Endothelial cell of umbilical vein (primary cell): Measurements from ENCODE around the gene CALD1. TPM values are rescaled to one million over a fixed set of nuclear protein-coding genes. Genes with fewer than 3 reads are reported as not detected.

ENCODE experiments used
- BruUV-seq: library from RNA; stranded (reverse); fragments of 400-500 nt; replicated peaks from 2 replicates; lab custom pipeline; 2021; lab: Mats Ljungman, UMichigan
- CTCF ChIA-PET: fragments of 300-600, 350-600 bp; sonication (Branson Sonifier 250); formaldehyde crosslinking; loops from one replicate; lab custom pipeline; 2021; ENCODE audit warnings: antibody characterized with exemption, inconsistent platforms; lab: Charles Lee
- POLR2A ChIA-PET: fragments of 300-600, 350-600 bp; sonication (Branson Sonifier 250); formaldehyde crosslinking; loops from one replicate; lab custom pipeline; 2021; ENCODE audit warnings: antibody characterized with exemption, inconsistent platforms; lab: Charles Lee
- DNase-seq: peaks from one replicate; pipeline ENCODE4 v3.0.0-alpha.2; 2011; ENCODE audit warnings: low read depth, low spot score
- FAIRE-seq: peaks from 2 replicates; lab custom pipeline; 2011; peaks lifted over from hg19 to GRCh38; lab: Jason Lieb, UNC
- H2AFZ ChIP-seq: 2 replicates; pipeline ENCODE4 v1.6.0; 2012; ENCODE audit warnings: low read depth, low read length, control low read depth, inconsistent platforms
- H3K27ac ChIP-seq: 2 replicates; pipeline ENCODE4 v1.5.1; 2011; ENCODE audit warnings: low read depth, mild to moderate bottlenecking, control low read depth, low read length, moderate library complexity; ENCODE audit not compliant: insufficient read depth
- H3K27me3 ChIP-seq, 2 experiments: 2 replicates each; pipeline versions ENCODE4 v1.6.0 to v1.6.1; 2011; ENCODE audit warnings: low read length in 2 of 2, mixed read lengths in 1 of 2; ENCODE audit not compliant: control insufficient read depth in 2 of 2, insufficient read depth in 2 of 2
- H3K36me3 ChIP-seq, 2 experiments: 2 replicates in 1 of 2; 3 replicates in 1 of 2; pipeline ENCODE4 v1.5.1; 2011; ENCODE audit warnings: low read length in 2 of 2, mild to moderate bottlenecking in 1 of 2, moderate library complexity in 1 of 2; ENCODE audit not compliant: control insufficient read depth in 2 of 2, insufficient read depth in 2 of 2; ENCODE audit errors: extremely low read depth in 1 of 2
- H3K4me1 ChIP-seq: 3 replicates; pipeline ENCODE4 v1.5.1; 2011; ENCODE audit warnings: mild to moderate bottlenecking, low read length; ENCODE audit not compliant: control insufficient read depth, insufficient read depth; ENCODE audit errors: extremely low read depth
- H3K4me2 ChIP-seq: 2 replicates; pipeline ENCODE4 v1.6.1; 2011; ENCODE audit warnings: low read length, control low read depth, mixed read lengths; ENCODE audit not compliant: insufficient read depth
- H3K4me3 ChIP-seq, 3 experiments: fragments of 200-600 bp in 1 of 3; sonication (generic), shearing (Covaris generic) in 1 of 3; replicated peaks in 1 of 3; 2 replicates each; pipeline ENCODE4 v1.5.1; 2011 to 2016; ENCODE audit warnings: control low read depth in 3 of 3, low read length in 3 of 3, mild to moderate bottlenecking in 2 of 3, inconsistent platforms in 1 of 3, low read depth in 1 of 3, moderate library complexity in 1 of 3; ENCODE audit not compliant: insufficient read depth in 1 of 3
- H3K79me2 ChIP-seq: 2 replicates; pipeline ENCODE4 v1.6.0; 2012; ENCODE audit warnings: low read length, inconsistent platforms; ENCODE audit not compliant: control insufficient read depth, insufficient read depth
- H3K9ac ChIP-seq: replicated peaks from 2 replicates; pipeline ENCODE3; 2011; ENCODE audit warnings: low read length, control low read depth; ENCODE audit not compliant: insufficient read depth; ENCODE audit errors: extremely low read depth
- H3K9me1 ChIP-seq: replicated peaks from 3 replicates; pipeline ENCODE4 v1.6.0; 2011; ENCODE audit warnings: mild to moderate bottlenecking, low read length; ENCODE audit not compliant: control insufficient read depth, insufficient read depth; ENCODE audit errors: extremely low read depth
- H3K9me3 ChIP-seq: replicated peaks from 2 replicates; pipeline ENCODE4 v1.5.1; 2012; ENCODE audit warnings: low read length, inconsistent platforms; ENCODE audit not compliant: control insufficient read depth, insufficient read depth
- H4K20me1 ChIP-seq: replicated peaks from 2 replicates; pipeline ENCODE3; 2011; ENCODE audit warnings: mild to moderate bottlenecking, low read length; ENCODE audit not compliant: control insufficient read depth, insufficient read depth; ENCODE audit errors: extremely low read depth
- EZH2 ChIP-seq: IDR thresholded peaks from 2 replicates; pipeline ENCODE4 v1.6.1; 2012; ENCODE audit warnings: borderline replicate concordance, low read depth, mild to moderate bottlenecking, moderate library complexity, low read length, inconsistent platforms; ENCODE audit not compliant: severe bottlenecking
- FOS ChIP-seq: IDR thresholded peaks from 2 replicates; pipeline ENCODE4 v1.6.1; 2011; ENCODE audit warnings: mild to moderate bottlenecking, low read length, moderate library complexity, borderline replicate concordance; ENCODE audit not compliant: insufficient read depth
- GATA2 ChIP-seq: IDR thresholded peaks from 2 replicates; pipeline ENCODE4 v1.7.0; 2011; ENCODE audit warnings: low read depth, mild to moderate bottlenecking, moderate library complexity, mixed read lengths, low read length; ENCODE audit not compliant: insufficient read length, insufficient read depth
- JUN ChIP-seq: IDR thresholded peaks from 2 replicates; pipeline ENCODE4 v1.6.1; 2011; ENCODE audit warnings: borderline replicate concordance, low read depth; ENCODE audit not compliant: insufficient read length, insufficient read depth
- MAX ChIP-seq: IDR thresholded peaks from 2 replicates; pipeline ENCODE4 v1.6.1; 2011; ENCODE audit not compliant: insufficient read depth, insufficient read length
- MYC ChIP-seq: IDR thresholded peaks from one replicate; pipeline ENCODE4 v1.6.1; 2011; ENCODE audit warnings: mild to moderate bottlenecking, low read depth, low read length
- POLR2A ChIP-seq: IDR thresholded peaks from 2 replicates; pipeline ENCODE4 v1.6.1; 2012; ENCODE audit warnings: low read depth, mild to moderate bottlenecking, control low read depth, low read length
- POLR2AphosphoS5 ChIP-seq: IDR thresholded peaks from 2 replicates; pipeline ENCODE4 v1.6.1; 2012; ENCODE audit warnings: low read depth, mild to moderate bottlenecking, control low read depth, low read length, moderate library complexity; ENCODE audit not compliant: insufficient read depth
- dilution Hi-C: fragments of 300-500 bp; cut with MboI; formaldehyde crosslinking; loops from one replicate; pipeline ENCODE4 v1.15.0; 2019; ENCODE audit warnings: low sequenced_read_pairs; ENCODE audit not compliant: extremely low pct_ligation_motif_present
- intact Hi-C: fragments of 100-400 bp; cut with micrococcal nuclease; formaldehyde crosslinking; loops from one replicate; pipeline ENCODE4 v1.10.0; 2022
- polyA plus RNA-seq, 4 experiments: library from polyadenylated mRNA; depleted of rRNA in 3 of 4; stranded (reverse) in 3 of 4; unstranded in 1 of 4; fragments of >200 nt; gene quantifications; 2 replicates each; pipeline versions ENCODE4 v1.2.1 to v1.2.3, GENCODE V29; 2011 to 2012; ENCODE audit warnings: missing spikeins in 1 of 4
- total RNA-seq: library from RNA; stranded (reverse); gene quantifications from 2 replicates; pipeline ENCODE4 v1.2.3, GENCODE V29; 2021
- TF ChIP-seq, protein P1 (sequence below), 2 donors: IDR thresholded peaks; 1 replicate in 1 of 2; 2 replicates in 1 of 2; pipeline ENCODE4 v1.5.1; 2011; ENCODE audit warnings: low read length in 2 of 2, mild to moderate bottlenecking in 2 of 2, moderate library complexity in 2 of 2, control low read depth in 1 of 2, inconsistent platforms in 1 of 2, low read depth in 1 of 2; ENCODE audit not compliant: insufficient read depth in 1 of 2; ENCODE audit errors: extremely low read depth in 1 of 2

Gene CALD1
- total and polyA plus RNA-seq, 2 donors (not counting 3 experiments of a cell fraction or from before 2014, with no cell fraction given), result 136 to 307 TPM

DNA sequence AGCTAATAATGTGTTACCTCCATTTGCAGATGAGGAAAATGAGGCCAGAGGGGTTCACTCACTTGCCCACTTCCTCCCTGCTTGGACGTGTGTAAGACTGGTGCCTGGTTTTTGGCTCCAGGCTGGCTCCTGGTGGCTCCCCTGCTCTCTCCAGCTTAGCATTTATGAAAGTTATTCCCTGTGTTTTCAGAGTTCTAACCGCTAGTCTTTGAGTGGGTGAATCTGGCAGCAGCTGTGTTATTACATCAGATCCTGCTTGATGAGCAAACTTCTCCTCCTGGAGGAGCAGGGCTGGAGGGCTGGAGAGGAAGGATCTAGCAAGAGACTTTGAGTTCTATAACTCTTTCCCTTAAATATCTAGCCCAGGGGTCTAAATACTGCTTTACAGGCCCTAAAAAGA is 125.9 kb downstream of the CALD1 start:
- Histone ChIP-seq H4K20me1 (peaks cover 6% of the 10 kb centered on the region), H3K9me3 (no peaks in the 10 kb centered on the region), H3K4me2 (no peak overlapping the region), H3K27ac (no peak overlapping the region), H3K36me3 (peaks cover 0 to 11% of the 10 kb centered on the region in 2 experiments), H2AFZ (no peak overlapping the region), H3K4me1 (no peaks in the 10 kb centered on the region), H3K79me2 (peaks cover 39% of the 10 kb centered on the region), H3K9me1 (no peaks in the 10 kb centered on the region), H3K27me3 (no peaks in the 10 kb centered on the region), H3K4me3 (no peak overlapping the region), H3K9ac (no peak overlapping the region)
- FAIRE-seq (no peak), DNase-seq (peak; percentile 21)
- ChIA-PET POLR2A (no interaction called here), CTCF (interaction anchor here (0.8 to 1.2 kb wide), 2 partner anchors 47 to 125 kb away, joined by 3 read pairs; no protein-coding TSS in a partner anchor)
- dilution Hi-C loops (no loop called here), intact Hi-C loops (no loop called here)
- no TSS peak for BruUV-seq
- TF ChIP-seq, protein P1, sequence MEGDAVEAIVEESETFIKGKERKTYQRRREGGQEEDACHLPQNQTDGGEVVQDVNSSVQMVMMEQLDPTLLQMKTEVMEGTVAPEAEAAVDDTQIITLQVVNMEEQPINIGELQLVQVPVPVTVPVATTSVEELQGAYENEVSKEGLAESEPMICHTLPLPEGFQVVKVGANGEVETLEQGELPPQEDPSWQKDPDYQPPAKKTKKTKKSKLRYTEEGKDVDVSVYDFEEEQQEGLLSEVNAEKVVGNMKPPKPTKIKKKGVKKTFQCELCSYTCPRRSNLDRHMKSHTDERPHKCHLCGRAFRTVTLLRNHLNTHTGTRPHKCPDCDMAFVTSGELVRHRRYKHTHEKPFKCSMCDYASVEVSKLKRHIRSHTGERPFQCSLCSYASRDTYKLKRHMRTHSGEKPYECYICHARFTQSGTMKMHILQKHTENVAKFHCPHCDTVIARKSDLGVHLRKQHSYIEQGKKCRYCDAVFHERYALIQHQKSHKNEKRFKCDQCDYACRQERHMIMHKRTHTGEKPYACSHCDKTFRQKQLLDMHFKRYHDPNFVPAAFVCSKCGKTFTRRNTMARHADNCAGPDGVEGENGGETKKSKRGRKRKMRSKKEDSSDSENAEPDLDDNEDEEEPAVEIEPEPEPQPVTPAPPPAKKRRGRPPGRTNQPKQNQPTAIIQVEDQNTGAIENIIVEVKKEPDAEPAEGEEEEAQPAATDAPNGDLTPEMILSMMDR (IDR thresholded peaks at IDR 0.05; ENCODE audit: extremely low read depth in 1 of 2, insufficient read depth in 1 of 2, low read depth in 1 of 2, low read length in 2 of 2), result no peak
- TF ChIP-seq POLR2A (no peak), EZH2 (no peak), FOS (no peak), MAX (no peak), POLR2AphosphoS5 (no peak), MYC (no peak), JUN (no peak), GATA2 (no peak)
